Mesodermal cell (in vitro differentiated cells): ENCODE measurements around the gene KCNAB2.
"Not testable (repeated sequence)": the region's sequence is repeated elsewhere in the genome, so short reads cannot be mapped to it uniquely, and the experiment has no call there.

Source experiments
- H3K27ac ChIP-seq: 2 replicates; pipeline ENCODE4 v1.7.0; 2013; ENCODE audit warnings: mild to moderate bottlenecking, low read depth, low read length, moderate library complexity; ENCODE audit not compliant: severe bottlenecking
- H3K36me3 ChIP-seq: 2 replicates; pipeline ENCODE4 v1.7.1; 2013; ENCODE audit warnings: mild to moderate bottlenecking, low read length, moderate library complexity; ENCODE audit not compliant: control insufficient read depth, insufficient read depth
- H3K4me1 ChIP-seq: one replicate; pipeline ENCODE4 v1.7.1; 2013; ENCODE audit warnings: mild to moderate bottlenecking, low read length; ENCODE audit not compliant: insufficient read depth, control insufficient read depth, poor library complexity, severe bottlenecking
- H3K4me3 ChIP-seq: 2 replicates; pipeline ENCODE4 v1.7.0; 2013; ENCODE audit warnings: low read length, control low read depth, mild to moderate bottlenecking; ENCODE audit not compliant: insufficient read depth, poor library complexity, severe bottlenecking; ENCODE audit errors: extremely low read depth
- H3K9me3 ChIP-seq: 2 replicates; pipeline ENCODE4 v1.7.1; 2013; ENCODE audit warnings: mild to moderate bottlenecking, low read length, moderate library complexity; ENCODE audit not compliant: control insufficient read depth
- WGBS, 2 experiments: methylation state at CpG; one replicate each; pipeline ENCODE4 v1.1.5; 2013; ENCODE audit warnings: missing lambda C conversion rate in 2 of 2; ENCODE audit not compliant: insufficient coverage in 2 of 2; 5-methylcytosine and 5-hydroxymethylcytosine counted together

The KCNAB2 gene

GRCh38 chr1:6057170-6057845, 11.6 kb downstream of the KCNAB2 start:
- Histone ChIP-seq H3K4me1 (no peaks in the 10 kb centered on the region), H3K27ac (no peak overlapping the region), H3K36me3 (no peaks in the 10 kb centered on the region), H3K9me3 (no peaks in the 10 kb centered on the region), H3K4me3 (no peak overlapping the region)
- WGBS, 2 experiments = 81 to 93% methylated on average over 9 of the region's 9 CpGs

DNA sequence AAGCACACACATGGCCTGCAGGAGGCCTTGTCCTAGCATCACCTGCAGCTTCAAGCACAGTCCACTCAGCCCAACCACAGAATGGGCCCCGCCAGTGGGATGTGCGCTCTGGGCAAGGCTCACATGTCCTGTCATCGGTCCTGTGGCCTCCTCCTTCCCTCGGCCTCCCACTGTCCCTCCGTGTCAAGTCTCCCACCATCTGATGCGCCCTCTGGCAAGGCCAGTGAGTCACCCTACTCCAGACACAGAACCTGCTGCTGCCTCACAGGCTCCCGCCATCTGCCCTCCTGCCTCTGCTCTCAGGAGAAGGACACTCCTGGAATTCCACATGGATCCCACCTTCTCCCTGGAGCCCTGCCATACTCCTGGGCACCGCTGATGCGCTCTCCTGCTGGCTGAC, 14.2 kb downstream of the KCNAB2 start:
- Histone ChIP-seq H3K4me3 (no peak overlapping the region), H3K4me1 (no peaks in the 10 kb centered on the region), H3K36me3 (no peaks in the 10 kb centered on the region), H3K9me3 (no peaks in the 10 kb centered on the region), H3K27ac (no peak overlapping the region)
- 84 to 86% methylated on average over 8 to 9 of the region's 9 CpGs for WGBS, 2 experiments

DNA sequence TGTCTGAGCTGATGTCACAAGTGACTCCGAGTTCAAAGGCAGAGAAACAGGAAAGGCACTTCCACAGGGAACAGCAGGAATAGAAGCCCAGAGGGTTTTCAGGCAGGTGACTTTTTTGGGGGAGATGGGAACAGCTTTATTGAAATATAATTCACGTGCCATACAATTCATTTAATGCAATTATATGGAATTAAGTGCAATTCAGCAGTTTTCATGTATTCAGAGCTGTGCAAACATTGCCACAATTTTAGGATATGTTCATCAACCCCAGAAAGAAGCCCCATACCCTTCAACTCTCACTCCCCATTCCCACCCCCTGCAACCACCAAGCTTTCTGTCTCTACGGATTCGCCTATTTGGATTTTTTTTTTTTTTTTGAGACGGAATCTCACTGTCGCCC, 17.0 kb downstream of the KCNAB2 start:
- no peaks in the 10 kb centered on the region for H3K36me3 ChIP-seq
- 77 to 94% methylated on average over 2 to 4 of the region's 6 CpGs for WGBS, 2 experiments
- H3K27ac ChIP-seq = no peak overlapping the region
- no peaks in the 10 kb centered on the region for H3K9me3 ChIP-seq
- no peaks in the 10 kb centered on the region for H3K4me1 ChIP-seq
- no peak overlapping the region for H3K4me3 ChIP-seq

GRCh38 chr1:6063532-6064053, 17.9 kb downstream of the KCNAB2 start:
- not testable (repeated sequence) for H3K4me3 ChIP-seq, H3K27ac ChIP-seq, H3K9me3 ChIP-seq, H3K4me1 ChIP-seq, H3K36me3 ChIP-seq
- 90 to 97% methylated on average over 6 of the region's 7 CpGs for WGBS, 2 experiments

GRCh38 chr1:6065093-6065858, 19.6 kb downstream of the KCNAB2 start:
- 90 to 92% methylated on average over 21 to 22 of the region's 28 CpGs for WGBS, 2 experiments
- no peaks in the 10 kb centered on the region for H3K9me3 ChIP-seq
- no peak overlapping the region for H3K27ac ChIP-seq
- H3K36me3 ChIP-seq = no peaks in the 10 kb centered on the region
- H3K4me1 ChIP-seq = no peaks in the 10 kb centered on the region
- no peak overlapping the region for H3K4me3 ChIP-seq

DNA sequence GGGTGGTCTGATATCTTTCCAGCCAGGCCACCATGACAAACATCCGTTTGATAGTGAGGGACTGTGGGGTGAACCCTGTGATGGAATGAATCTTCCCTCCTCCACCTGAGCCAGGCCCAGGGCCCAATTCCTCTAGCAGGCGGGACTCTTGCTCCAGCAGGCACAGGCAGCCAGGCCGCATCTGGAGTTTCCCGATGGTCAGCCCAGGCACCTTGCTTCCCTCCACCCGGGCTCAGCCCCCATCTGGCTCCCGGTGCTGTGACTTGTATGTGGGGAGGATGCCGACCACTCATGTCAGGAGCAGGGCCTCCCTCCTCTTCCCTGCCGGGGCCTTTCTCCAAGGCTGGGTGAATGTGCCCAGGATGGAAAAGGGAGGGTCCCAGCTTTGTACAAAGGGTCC, 21.0 kb downstream of the KCNAB2 start:
- 76% methylated on average over 3 of the region's 8 CpGs; no CpG with 5 or more reads in 1 of the 2 experiments for WGBS, 2 experiments
- Histone ChIP-seq H3K9me3 (no peaks in the 10 kb centered on the region), H3K4me1 (no peaks in the 10 kb centered on the region), H3K36me3 (no peaks in the 10 kb centered on the region), H3K4me3 (no peak overlapping the region), H3K27ac (no peak overlapping the region)

- H3K4me1 ChIP-seq = no peaks in the 10 kb centered on the region
- no peak overlapping the region for H3K4me3 ChIP-seq
- no peak overlapping the region for H3K27ac ChIP-seq
- no peaks in the 10 kb centered on the region for H3K9me3 ChIP-seq
- no peaks in the 10 kb centered on the region for H3K36me3 ChIP-seq
- 87 to 92% methylated on average over 4 to 5 of the region's 5 CpGs for WGBS, 2 experiments
These were observed 22.4 kb downstream of the KCNAB2 start for GRCh38 chr1:6068073-6068472.

DNA sequence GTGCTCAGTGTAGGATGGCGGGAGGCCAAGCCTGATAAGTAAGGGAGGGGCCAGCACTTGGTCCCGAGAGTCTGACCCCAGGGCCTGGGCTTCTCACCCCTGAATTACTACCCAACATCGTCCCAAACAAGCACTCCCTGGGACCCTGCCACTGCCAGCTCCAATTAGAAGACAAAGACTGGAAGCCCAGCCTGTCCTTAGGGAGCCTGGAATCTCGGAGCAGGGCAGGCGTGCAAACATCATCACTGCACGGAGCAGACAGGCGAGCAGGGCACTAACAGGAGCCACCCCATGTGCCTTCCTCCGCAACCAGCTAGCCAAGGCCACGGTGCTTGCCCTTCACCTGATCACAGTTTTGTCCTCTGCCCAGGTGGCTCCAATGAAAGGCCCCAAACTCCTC, 23.2 kb downstream of the KCNAB2 start:
- 86 to 91% methylated on average over 8 of the region's 9 CpGs for WGBS, 2 experiments
- Histone ChIP-seq H3K36me3 (no peaks in the 10 kb centered on the region), H3K4me1 (no peaks in the 10 kb centered on the region), H3K4me3 (no peak overlapping the region), H3K27ac (no peak overlapping the region), H3K9me3 (no peaks in the 10 kb centered on the region)

GRCh38 chr1:6069573-6069972, 23.9 kb downstream of the KCNAB2 start:
- no peaks in the 10 kb centered on the region for H3K9me3 ChIP-seq
- no peaks in the 10 kb centered on the region for H3K36me3 ChIP-seq
- no peak overlapping the region for H3K27ac ChIP-seq
- peaks cover 3% of the 10 kb centered on the region for H3K4me1 ChIP-seq
- 92 to 93% methylated on average over 8 to 12 of the region's 14 CpGs for WGBS, 2 experiments
- H3K4me3 ChIP-seq = no peak overlapping the region

DNA sequence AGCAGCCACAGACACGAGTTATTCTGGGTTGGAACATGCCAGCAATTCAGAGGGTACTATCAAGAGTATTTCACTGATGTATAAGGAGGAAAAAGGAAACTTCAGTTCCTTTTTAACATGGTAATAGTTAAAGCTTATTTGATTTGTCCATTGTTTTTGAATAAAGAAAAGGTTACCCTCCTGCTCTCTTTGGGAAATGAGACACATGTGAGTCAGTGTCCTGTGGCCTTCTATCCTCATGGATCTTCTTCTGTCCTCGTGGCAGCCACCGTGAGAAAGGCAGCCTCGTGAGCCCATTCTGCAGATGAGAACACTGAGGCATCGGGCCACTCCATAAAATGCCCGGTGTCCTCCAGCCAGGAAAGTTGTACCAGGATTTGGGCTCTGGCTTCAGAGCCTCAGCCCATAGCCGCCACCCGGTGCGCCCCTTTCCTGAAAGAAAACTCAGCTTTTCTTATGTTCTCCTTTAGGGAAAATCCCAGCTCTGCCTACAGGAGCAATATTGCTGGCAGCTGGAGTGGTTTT, 24.8 kb downstream of the KCNAB2 start:
- H3K4me1 ChIP-seq = peaks cover 6% of the 10 kb centered on the region
- no peaks in the 10 kb centered on the region for H3K36me3 ChIP-seq
- no peaks in the 10 kb centered on the region for H3K9me3 ChIP-seq
- WGBS, 2 experiments = 94 to 95% methylated on average over 7 to 9 of the region's 9 CpGs
- no peak overlapping the region for H3K4me3 ChIP-seq
- H3K27ac ChIP-seq = no peak overlapping the region

DNA sequence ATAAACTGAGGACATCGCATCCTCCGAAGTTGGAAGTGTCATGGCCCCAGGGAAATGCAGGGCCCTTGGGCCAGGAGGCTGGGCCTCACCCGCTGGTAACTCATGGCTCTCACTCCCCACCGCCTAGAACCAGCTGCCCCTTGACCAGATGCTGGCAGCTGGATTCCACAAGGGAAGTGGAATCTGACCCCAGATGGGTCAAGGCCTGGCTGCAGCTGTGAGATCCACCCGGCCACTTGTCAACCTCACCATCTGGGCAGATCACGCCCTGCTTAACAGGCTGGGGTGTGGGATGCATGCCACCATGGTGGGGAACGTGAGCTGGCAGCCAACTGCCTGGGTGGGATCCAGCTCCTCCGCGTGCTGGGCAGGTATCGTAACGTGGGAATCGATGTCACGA, 25.5 kb downstream of the KCNAB2 start:
- Histone ChIP-seq H3K27ac (no peak overlapping the region), H3K4me1 (peaks cover 6% of the 10 kb centered on the region), H3K9me3 (no peaks in the 10 kb centered on the region), H3K36me3 (no peaks in the 10 kb centered on the region), H3K4me3 (no peak overlapping the region)
- 96 to 98% methylated on average over 13 of the region's 13 CpGs for WGBS, 2 experiments
